Measurements from ENCODE around the gene HTR7. TPM values are rescaled to one million over a fixed set of nuclear protein-coding genes. Genes with fewer than 3 reads are reported as not detected.
"Not testable (repeated sequence)": the region's sequence is repeated elsewhere in the genome, so short reads cannot be mapped to it uniquely, and the experiment has no call there.

Gene HTR7
- polyA plus RNA-seq, 6 donors from 2014 or later = not detected

DNA sequence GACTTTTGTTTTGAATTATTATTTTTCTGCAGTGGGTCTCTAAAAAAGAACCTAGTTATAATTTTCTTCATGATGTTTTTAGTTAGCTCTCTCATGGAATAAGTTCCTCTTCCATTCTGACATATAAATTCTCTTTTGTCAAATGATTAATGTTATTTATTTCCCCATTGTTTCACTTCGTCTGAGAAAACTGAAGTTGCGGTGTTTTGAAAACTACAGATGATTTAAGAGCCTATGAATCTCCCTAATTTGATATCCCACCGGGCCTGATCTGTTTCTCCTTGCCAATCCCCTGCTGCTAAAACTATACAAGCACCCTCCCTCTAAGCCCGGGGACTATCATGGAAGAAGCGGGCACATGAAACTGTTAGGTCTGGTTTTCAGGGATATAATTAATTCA is 41.4 kb downstream of the HTR7 start:
- no peak overlapping the region for H3K4me3 Mint-ChIP-seq
- peaks cover 0 to 1% (median 0%) of the 10 kb centered on the region in 3 donors for H3K27me3 Mint-ChIP-seq
- H3K9me3 Mint-ChIP-seq = peaks cover 0 to 7% (median 0%) of the 10 kb centered on the region in 7 donors
- no peaks in the 10 kb centered on the region for H3K4me1 Mint-ChIP-seq
- no peak overlapping the region for H3K27ac Mint-ChIP-seq
- DNase-seq (no peak), ATAC-seq (ENCODE audit: low read depth in 2 of 2) (no peak)
- no peaks in the 10 kb centered on the region for H3K36me3 Mint-ChIP-seq

DNA sequence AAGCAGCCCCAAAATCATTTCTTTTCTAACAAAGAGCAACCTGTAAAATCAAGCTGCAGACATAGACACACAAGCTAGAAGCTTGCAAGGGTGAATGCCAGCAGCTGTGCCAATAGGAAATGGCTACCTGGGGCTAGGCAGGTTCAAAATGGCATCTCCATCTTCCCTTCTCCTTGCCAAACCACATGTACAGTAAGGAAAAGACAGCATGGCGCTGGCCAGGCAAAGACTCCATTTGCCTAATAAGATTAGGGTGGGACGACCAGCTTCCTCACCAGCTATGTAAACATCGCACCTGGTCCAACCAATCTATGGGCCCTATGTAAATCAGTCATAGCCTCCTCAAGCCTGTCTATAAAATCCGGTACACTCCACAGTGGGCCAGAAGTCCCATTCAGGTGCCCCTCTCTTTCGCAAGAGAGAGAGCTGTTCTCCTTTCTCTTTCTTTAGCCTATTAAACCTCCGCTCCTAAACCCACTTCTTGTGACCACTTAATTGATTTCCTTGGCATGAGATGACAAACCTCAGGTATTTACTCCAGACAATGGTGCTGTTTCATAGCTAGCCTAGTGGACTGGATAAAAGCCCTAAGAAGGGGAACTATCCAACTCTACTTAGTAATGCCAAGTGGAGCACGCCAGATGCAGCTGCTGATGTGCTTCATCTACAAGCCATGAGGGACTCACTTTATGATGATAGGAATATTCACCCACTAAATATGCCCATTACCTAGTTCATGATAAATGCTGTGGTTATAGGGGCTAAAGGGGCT is 44.1 kb downstream of the HTR7 start:
- DNase-seq = no peak
- Mint-ChIP-seq H3K27ac (peak overlapping the region in 1 of 6 donors; percentile 40), H3K9me3 (peaks cover 0 to 2% (median 0%) of the 10 kb centered on the region in 7 donors), H3K4me1 (no peaks in the 10 kb centered on the region), H3K4me3 (no peak overlapping the region), H3K36me3 (no peaks in the 10 kb centered on the region), H3K27me3 (peaks cover 0 to 4% (median 2%) of the 10 kb centered on the region in 3 donors)
- ATAC-seq (ENCODE audit: low read depth in 2 of 2) = no peak

- not testable (repeated sequence) for H3K4me3 Mint-ChIP-seq; H3K4me1 Mint-ChIP-seq; H3K27ac Mint-ChIP-seq; DNase-seq; H3K9me3 Mint-ChIP-seq; H3K36me3 Mint-ChIP-seq; ATAC-seq (ENCODE audit: low read depth in 2 of 2)
- H3K27me3 Mint-ChIP-seq = peaks cover 0 to 13% (median 11%) of the 10 kb centered on the region in 3 donors
Observed at GRCh38 chr10:90807106-90807505, 50.7 kb downstream of the HTR7 start.

DNA sequence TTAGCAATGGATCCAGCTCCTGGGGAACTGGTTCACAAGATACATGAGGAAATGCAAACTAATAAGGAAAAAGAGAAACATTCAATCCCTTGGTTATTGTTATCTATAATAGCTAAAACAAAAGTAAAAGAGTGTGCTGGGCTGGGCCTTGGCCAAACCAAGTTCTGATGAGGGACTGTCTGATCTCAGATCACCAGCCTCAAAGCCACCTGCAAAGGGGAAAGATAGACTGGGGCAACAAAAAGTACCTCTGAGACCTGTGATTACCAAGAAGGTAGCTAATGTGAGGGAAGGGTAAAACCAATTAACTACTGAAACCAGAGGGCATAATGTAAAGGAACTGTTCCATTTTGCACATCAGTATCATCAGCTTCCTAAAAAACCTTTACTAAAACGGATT is 51.2 kb downstream of the HTR7 start:
- Mint-ChIP-seq H3K4me1 (no peaks in the 10 kb centered on the region), H3K27me3 (peaks cover 0 to 13% (median 11%) of the 10 kb centered on the region in 3 donors), H3K9me3 (peaks cover 0 to 4% (median 0%) of the 10 kb centered on the region in 7 donors), H3K27ac (no peak overlapping the region), H3K36me3 (no peaks in the 10 kb centered on the region), H3K4me3 (no peak overlapping the region)
- DNase-seq = no peak
- no peak for ATAC-seq (ENCODE audit: low read depth in 2 of 2)

DNA sequence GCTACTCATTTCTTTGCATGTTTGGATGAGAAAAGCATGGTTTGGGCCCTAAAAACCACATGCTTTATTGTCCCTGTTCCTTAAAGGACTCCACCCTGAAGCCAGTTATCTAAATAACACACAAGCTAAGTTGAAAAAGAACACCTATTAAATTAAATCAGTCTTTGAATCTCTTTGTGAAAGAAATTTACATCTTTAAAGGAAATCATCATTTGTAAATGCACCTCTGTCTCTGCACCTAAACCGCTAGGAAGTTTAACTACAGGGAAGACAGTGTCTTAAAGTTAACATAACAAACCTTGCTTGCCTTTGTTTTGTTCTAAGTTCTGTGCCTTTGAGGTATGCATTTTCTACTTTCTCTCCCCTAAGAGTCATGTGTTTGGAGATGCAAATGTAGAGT is 52.6 kb downstream of the HTR7 start:
- Mint-ChIP-seq H3K9me3 (peaks cover 0 to 4% (median 0%) of the 10 kb centered on the region in 7 donors), H3K27me3 (peaks cover 0 to 13% (median 11%) of the 10 kb centered on the region in 3 donors), H3K4me3 (no peak overlapping the region), H3K36me3 (no peaks in the 10 kb centered on the region), H3K27ac (no peak overlapping the region), H3K4me1 (no peaks in the 10 kb centered on the region)
- DNase-seq = no peak
- no peak for ATAC-seq (ENCODE audit: low read depth in 2 of 2)

DNA sequence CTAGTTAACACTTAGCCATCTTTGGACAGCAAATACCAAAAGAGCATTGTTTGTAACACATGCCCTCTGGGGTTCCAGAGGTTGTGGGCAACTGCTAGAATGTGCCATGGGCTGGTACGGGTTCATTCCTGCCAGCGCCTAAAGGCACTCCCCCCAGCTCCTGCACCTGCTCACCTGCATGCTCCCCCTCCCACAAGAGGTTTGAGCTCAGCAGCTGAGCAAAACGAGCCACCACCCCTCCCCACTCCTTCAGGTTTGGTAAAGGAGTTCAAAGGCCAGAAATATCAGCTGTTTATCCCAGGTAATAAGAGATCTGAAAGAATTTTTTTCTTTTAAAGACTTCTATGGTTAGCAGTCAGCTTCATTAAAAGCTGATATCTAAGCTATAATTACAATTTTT is 53.5 kb downstream of the HTR7 start:
- H3K4me3 Mint-ChIP-seq = no peak overlapping the region
- peaks cover 0 to 13% (median 11%) of the 10 kb centered on the region in 3 donors for H3K27me3 Mint-ChIP-seq
- H3K36me3 Mint-ChIP-seq = no peaks in the 10 kb centered on the region
- H3K27ac Mint-ChIP-seq = no peak overlapping the region
- H3K4me1 Mint-ChIP-seq = no peaks in the 10 kb centered on the region
- DNase-seq (no peak), ATAC-seq (ENCODE audit: low read depth in 2 of 2) (no peak)
- H3K9me3 Mint-ChIP-seq = peaks cover 0 to 4% (median 0%) of the 10 kb centered on the region in 7 donors

- Mint-ChIP-seq H3K4me1 (no peaks in the 10 kb centered on the region), H3K4me3 (no peak overlapping the region), H3K9me3 (peaks cover 0 to 9% (median 0%) of the 10 kb centered on the region in 7 donors), H3K27me3 (no peaks in the 10 kb centered on the region), H3K27ac (no peak overlapping the region), H3K36me3 (no peaks in the 10 kb centered on the region)
- DNase-seq (no peak), ATAC-seq (ENCODE audit: low read depth in 2 of 2) (no peak)
Observed at GRCh38 chr10:90801608-90802007, 56.2 kb downstream of the HTR7 start.

GRCh38 chr10:90800232-90800796 is 57.5 kb downstream of the HTR7 start:
- Mint-ChIP-seq H3K4me1 (no peaks in the 10 kb centered on the region), H3K4me3 (no peak overlapping the region), H3K36me3 (peaks cover 0 to 8% of the 10 kb centered on the region in 2 donors), H3K9me3 (peaks cover 6 to 19% (median 9%) of the 10 kb centered on the region in 7 donors), H3K27me3 (peaks cover 0 to 8% (median 0%) of the 10 kb centered on the region in 3 donors), H3K27ac (no peak overlapping the region)
- ATAC-seq (ENCODE audit: low read depth in 2 of 2) = no peak
- no peak for DNase-seq

DNA sequence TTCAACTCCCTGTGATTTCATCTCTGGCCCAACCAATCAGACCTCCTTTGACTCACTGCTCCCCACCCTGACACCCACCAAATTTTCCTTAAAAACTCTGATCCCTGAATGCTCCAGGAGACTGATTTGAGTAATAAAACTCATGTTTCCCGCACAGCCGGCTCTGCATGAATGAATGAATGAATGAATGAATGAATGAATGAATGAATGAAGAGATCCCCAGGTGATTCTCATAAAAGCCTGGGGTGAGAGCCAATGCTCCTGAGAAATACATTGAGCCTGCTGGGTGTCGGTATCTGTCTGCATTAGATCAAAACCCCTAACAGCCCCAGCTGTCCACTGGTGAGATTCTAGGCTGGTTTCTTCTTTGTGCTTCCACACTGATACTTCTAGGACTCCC is 58.7 kb downstream of the HTR7 start:
- ATAC-seq (ENCODE audit: low read depth in 2 of 2) = no peak
- no peak for DNase-seq
- H3K4me3 Mint-ChIP-seq = no peak overlapping the region
- peaks cover 7 to 25% (median 13%) of the 10 kb centered on the region in 7 donors for H3K9me3 Mint-ChIP-seq
- no peaks in the 10 kb centered on the region for H3K4me1 Mint-ChIP-seq
- no peak overlapping the region for H3K27ac Mint-ChIP-seq
- peaks cover 0 to 8% (median 0%) of the 10 kb centered on the region in 3 donors for H3K27me3 Mint-ChIP-seq
- peaks cover 0 to 12% of the 10 kb centered on the region in 2 donors for H3K36me3 Mint-ChIP-seq

- H3K27ac Mint-ChIP-seq = peak overlapping the region in 2 of 6 donors; percentile 15 to 30
Observed at GRCh38 chr10:90798482-90798881, 59.4 kb downstream of the HTR7 start.

GRCh38 chr10:90790422-90790821 is 67.4 kb downstream of the HTR7 start:
- Mint-ChIP-seq H3K4me1 (peaks cover 7 to 18% (median 12%) of the 10 kb centered on the region in 3 donors), H3K9me3 (peaks cover 1 to 8% (median 4%) of the 10 kb centered on the region in 7 donors), H3K4me3 (no peak overlapping the region), H3K27ac (peak overlapping the region in 1 of 6 donors; percentile 29), H3K27me3 (peaks cover 0 to 5% (median 1%) of the 10 kb centered on the region in 3 donors), H3K36me3 (peaks cover 0 to 5% of the 10 kb centered on the region in 2 donors)
- no peak for DNase-seq
- no peak for ATAC-seq (ENCODE audit: low read depth in 2 of 2)

More at GRCh38 chr10:90798482-90798881, 59.4 kb downstream of the HTR7 start:
- ATAC-seq (ENCODE audit: low read depth in 2 of 2) (no peak), DNase-seq (no peak)
- peaks cover 0 to 8% (median 0%) of the 10 kb centered on the region in 3 donors for H3K27me3 Mint-ChIP-seq
- peaks cover 7 to 25% (median 13%) of the 10 kb centered on the region in 7 donors for H3K9me3 Mint-ChIP-seq
- no peak overlapping the region for H3K4me3 Mint-ChIP-seq
- H3K4me1 Mint-ChIP-seq = no peaks in the 10 kb centered on the region
- H3K36me3 Mint-ChIP-seq = peaks cover 0 to 12% of the 10 kb centered on the region in 2 donors

DNA sequence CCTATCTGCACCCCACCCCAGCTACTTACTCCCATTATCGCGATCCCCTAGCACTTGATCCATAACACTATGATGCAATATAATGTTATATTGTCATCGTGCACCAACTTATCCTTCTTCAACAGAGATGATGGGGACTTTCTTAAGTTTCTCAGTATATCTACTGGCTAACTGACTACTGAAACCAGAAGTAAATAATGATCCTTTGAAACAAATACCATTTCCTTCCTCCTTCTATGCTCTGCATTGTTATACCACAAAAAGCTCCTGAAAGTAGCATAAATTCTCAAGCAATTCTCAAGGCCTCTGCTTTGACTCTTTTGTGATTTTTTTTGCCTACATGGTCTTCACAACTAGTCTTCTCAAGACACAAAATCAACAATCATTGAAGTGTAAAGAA is 68.9 kb downstream of the HTR7 start:
- Mint-ChIP-seq H3K27ac (peak overlapping the region in 3 of 6 donors; percentile 2 to 67 (median 57)), H3K4me3 (no peak overlapping the region), H3K9me3 (no peaks in the 10 kb centered on the region), H3K36me3 (no peaks in the 10 kb centered on the region), H3K27me3 (peaks cover 0 to 5% (median 0%) of the 10 kb centered on the region in 3 donors), H3K4me1 (peaks cover 7 to 18% (median 12%) of the 10 kb centered on the region in 3 donors)
- peak; percentile 48 to 69 for ATAC-seq (ENCODE audit: low read depth in 2 of 2)
- no peak for DNase-seq

GRCh38 chr10:90788199-90788491 is 69.7 kb downstream of the HTR7 start:
- no peak overlapping the region for H3K4me3 Mint-ChIP-seq
- ATAC-seq (ENCODE audit: low read depth in 2 of 2) = no peak
- peak overlapping the region in 1 of 6 donors; percentile 42 for H3K27ac Mint-ChIP-seq
- peaks cover 7 to 18% (median 12%) of the 10 kb centered on the region in 3 donors for H3K4me1 Mint-ChIP-seq
- peaks cover 0 to 5% (median 0%) of the 10 kb centered on the region in 3 donors for H3K27me3 Mint-ChIP-seq
- no peaks in the 10 kb centered on the region for H3K36me3 Mint-ChIP-seq
- no peaks in the 10 kb centered on the region for H3K9me3 Mint-ChIP-seq
- no peak for DNase-seq
